ENCODE data around the gene APBA1.

The APBA1 gene

DNA sequence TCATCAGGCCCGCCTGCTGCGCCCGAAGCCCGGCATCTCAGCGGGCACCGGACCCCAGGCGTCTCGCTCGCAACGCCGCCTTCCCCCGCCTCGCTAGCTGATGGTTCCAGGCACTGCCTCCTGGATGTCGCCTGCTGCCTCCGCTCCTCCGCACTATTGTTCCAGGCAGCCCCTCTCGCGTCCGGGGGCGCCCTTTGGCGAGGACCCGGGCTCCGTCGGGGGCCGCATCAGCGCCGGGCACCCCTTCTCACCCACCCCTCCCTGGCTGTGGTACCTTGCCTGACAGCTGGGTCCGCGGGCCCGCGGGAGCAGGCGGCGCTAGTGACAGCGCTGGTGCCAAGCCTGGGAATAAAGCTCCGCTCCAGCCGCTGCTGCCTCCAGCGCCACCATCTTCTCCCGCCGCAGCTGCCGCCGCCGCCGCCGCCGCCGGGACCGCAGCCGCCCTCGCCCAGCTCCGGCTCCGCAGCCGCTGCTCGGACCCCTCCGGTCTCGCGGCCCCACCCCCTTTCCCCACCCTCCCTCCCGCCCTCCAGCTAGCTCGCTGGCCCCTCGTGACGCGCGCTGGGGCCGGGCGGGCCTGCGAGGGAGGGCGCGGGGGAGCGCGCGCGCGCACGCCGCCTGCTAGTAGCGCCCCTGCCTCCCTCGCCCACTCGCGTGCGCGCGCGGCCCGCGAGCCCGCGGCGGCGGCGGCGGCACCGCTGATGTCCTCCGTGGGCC lies at the start of gene APBA1:
APBA1 (minus strand) TSS at position 493 of the 717 bp plus-strand sequence.
- peak; percentile 26 for ATAC-seq
- Mint-ChIP-seq H3K27ac (no peak within 1 kb of the TSS), H3K4me3 (peak within 1 kb of the TSS; percentile 75), H3K27me3 (peaks cover 47% of the 10 kb centered on the region), H3K9me3 (no peaks in the 10 kb centered on the region), H3K4me1 (peaks cover 16% of the 10 kb centered on the region), H3K36me3 (no peaks in the 10 kb centered on the region)

DNA sequence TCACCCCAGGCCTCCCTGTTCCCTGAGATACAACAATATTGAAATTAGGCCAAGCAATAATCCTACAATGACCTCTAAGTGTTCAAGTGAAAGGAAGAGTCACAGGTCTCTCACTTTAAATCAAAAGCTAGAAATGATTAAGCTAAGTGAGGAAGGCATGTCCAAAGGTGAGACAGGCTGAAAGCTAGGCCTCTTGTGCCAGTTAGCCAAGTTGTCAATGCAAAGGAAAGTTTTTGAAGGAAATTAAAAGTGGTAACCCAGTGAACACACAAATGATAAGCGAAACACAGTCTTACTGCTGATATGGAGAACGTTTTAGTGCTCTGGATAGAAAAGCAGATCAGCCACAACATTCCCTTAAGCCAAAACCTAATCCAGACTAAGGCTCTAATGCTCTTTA lies 47.8 kb upstream of the APBA1 start:
- H3K4me3 Mint-ChIP-seq, result no peak overlapping the region
- H3K27ac Mint-ChIP-seq, result no peak overlapping the region
- H3K4me1 Mint-ChIP-seq, result no peaks in the 10 kb centered on the region
- H3K27me3 Mint-ChIP-seq, result no peaks in the 10 kb centered on the region
- ATAC-seq, result no peak
- H3K36me3 Mint-ChIP-seq, result peaks cover 75% of the 10 kb centered on the region
- H3K9me3 Mint-ChIP-seq, result no peaks in the 10 kb centered on the region

DNA sequence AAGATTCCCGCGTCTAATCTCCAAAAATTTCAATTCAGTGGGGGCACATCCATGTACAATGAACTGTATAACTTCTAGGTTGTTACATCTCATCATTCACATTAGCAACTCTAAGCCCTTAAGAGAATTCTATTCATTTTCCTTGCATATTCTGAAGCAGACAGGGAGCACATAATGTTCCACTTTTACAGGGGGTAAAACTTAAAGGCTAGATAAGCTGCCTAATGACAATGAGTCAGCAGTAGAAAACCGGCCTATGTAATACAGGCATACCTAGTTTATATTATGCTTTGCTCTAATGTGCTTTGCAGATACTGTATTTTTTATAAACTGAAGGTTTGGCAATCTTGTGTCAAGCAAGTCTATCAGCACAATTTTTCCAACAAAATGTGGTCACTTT lies 47.2 kb upstream of the APBA1 start:
- no peaks in the 10 kb centered on the region for H3K4me1 Mint-ChIP-seq
- no peak overlapping the region for H3K27ac Mint-ChIP-seq
- H3K36me3 Mint-ChIP-seq, result peaks cover 75% of the 10 kb centered on the region
- no peaks in the 10 kb centered on the region for H3K9me3 Mint-ChIP-seq
- no peaks in the 10 kb centered on the region for H3K27me3 Mint-ChIP-seq
- no peak for ATAC-seq
- H3K4me3 Mint-ChIP-seq, result no peak overlapping the region

DNA sequence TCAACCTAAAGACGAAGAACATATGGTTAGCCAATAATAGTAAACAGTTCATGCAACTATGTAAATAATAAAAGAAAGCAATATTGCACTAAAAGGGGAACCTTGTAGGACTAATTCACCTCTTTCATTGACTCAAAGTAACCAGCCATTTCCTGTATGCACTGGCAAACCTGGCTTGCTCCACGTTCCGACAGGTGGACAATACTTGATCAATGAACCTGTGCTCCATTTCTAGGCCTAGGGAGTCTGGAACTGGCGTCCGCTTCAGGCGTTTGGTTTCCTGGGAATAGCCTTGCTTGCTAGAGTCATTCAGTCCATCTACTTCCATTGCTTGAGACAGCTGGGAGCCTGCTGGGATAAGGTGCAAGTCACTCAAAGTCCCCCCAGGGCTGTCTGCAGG lies 46.0 kb upstream of the APBA1 start:
- ATAC-seq, result no peak
- Mint-ChIP-seq H3K27me3 (no peaks in the 10 kb centered on the region), H3K4me3 (no peak overlapping the region), H3K36me3 (peaks cover 72% of the 10 kb centered on the region), H3K27ac (no peak overlapping the region), H3K4me1 (no peaks in the 10 kb centered on the region), H3K9me3 (no peaks in the 10 kb centered on the region)

DNA sequence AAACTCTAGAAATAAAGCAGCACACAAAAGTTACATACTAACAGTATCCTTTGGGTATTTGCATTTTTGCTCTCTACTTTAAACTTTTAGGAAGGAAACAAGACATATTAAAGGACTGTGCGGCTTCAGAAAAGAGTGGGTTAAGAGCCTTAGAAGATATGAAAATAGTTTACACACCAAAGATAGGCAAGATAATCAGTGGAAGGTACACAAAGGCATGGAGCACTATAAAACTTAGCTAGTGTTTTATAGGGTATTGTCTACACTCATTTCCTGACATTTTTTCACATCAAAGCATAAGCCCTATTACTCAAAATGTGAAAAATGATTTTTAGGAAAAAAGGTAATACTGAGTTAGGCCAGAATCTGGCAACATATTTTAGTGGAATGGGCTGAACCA lies 43.7 kb upstream of the APBA1 start:
- H3K4me3 Mint-ChIP-seq, result no peak overlapping the region
- H3K36me3 Mint-ChIP-seq, result peaks cover 67% of the 10 kb centered on the region
- H3K4me1 Mint-ChIP-seq, result no peaks in the 10 kb centered on the region
- no peak for ATAC-seq
- H3K9me3 Mint-ChIP-seq, result no peaks in the 10 kb centered on the region
- H3K27me3 Mint-ChIP-seq, result no peaks in the 10 kb centered on the region
- H3K27ac Mint-ChIP-seq, result no peak overlapping the region

DNA sequence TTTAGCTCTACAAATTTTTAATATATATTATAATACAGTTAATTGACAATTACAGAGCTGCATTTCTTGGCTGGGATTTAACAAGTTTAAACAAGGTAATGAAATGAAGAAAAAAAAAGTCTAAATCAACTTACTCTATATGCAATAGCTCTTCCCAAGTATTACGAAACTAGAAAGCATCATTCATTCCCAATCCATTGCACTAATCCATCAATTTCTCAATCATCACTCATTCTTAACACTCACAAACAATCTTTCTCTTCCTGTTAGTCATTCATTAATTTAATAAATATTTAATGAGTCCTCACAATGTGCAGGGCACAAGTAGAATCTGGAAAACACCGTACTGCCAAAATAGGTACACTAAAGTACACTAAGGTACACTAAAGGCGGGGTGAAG lies 42.9 kb upstream of the APBA1 start:
- peaks cover 62% of the 10 kb centered on the region for H3K36me3 Mint-ChIP-seq

DNA sequence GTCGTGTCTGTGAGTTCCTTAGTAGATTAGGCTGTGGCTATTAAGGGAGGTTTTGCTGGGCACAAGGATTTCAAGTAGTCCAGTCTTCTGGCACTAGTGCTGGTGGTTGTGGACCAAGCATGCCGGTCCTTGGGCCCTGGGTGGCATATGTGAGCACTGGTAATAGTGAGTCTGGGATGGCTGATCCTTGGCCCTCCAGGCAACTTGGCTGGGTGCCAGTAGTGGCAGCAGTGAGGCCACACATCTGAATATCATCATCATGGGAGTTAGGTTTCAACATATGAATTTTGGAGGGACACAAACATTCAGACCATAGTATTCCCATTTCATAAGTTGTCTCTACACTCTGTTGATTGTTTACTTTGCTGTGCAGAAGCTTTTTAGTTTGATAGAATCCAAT lies 25.3 kb upstream of the APBA1 start:
- no peaks in the 10 kb centered on the region for H3K4me1 Mint-ChIP-seq
- peaks cover 25% of the 10 kb centered on the region for H3K9me3 Mint-ChIP-seq
- peaks cover 6% of the 10 kb centered on the region for H3K36me3 Mint-ChIP-seq
- H3K4me3 Mint-ChIP-seq, result no peak overlapping the region
- no peak overlapping the region for H3K27ac Mint-ChIP-seq
- no peak for ATAC-seq
- H3K27me3 Mint-ChIP-seq, result peaks cover 30% of the 10 kb centered on the region

More for the DNA sequence above, 42.9 kb upstream of the APBA1 start:
- ATAC-seq, result no peak
- Mint-ChIP-seq H3K27me3 (no peaks in the 10 kb centered on the region), H3K27ac (no peak overlapping the region), H3K4me1 (no peaks in the 10 kb centered on the region), H3K4me3 (no peak overlapping the region), H3K9me3 (no peaks in the 10 kb centered on the region)

DNA sequence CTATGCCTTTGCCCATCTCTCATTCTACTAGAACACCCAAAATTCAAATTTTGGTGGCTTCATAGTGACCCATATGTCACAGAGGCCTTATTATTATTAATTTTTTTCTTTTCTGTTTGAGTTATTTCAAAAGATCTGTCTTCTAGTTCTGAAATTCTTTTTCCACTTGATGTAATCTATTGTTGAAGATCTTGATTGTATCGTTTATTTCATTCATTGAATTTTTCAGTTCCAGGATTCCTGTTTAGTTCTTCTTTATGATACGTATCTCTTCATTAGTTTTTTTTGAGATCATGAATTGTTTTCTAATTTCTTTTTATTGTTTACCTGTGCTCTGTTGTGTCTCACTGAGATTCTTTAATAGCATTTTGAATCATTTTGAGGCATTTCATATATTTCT lies 24.6 kb upstream of the APBA1 start:
- Mint-ChIP-seq H3K9me3 (peaks cover 29% of the 10 kb centered on the region), H3K4me1 (no peaks in the 10 kb centered on the region), H3K27me3 (peaks cover 30% of the 10 kb centered on the region), H3K4me3 (no peak overlapping the region), H3K36me3 (peaks cover 6% of the 10 kb centered on the region), H3K27ac (no peak overlapping the region)
- ATAC-seq, result no peak

DNA sequence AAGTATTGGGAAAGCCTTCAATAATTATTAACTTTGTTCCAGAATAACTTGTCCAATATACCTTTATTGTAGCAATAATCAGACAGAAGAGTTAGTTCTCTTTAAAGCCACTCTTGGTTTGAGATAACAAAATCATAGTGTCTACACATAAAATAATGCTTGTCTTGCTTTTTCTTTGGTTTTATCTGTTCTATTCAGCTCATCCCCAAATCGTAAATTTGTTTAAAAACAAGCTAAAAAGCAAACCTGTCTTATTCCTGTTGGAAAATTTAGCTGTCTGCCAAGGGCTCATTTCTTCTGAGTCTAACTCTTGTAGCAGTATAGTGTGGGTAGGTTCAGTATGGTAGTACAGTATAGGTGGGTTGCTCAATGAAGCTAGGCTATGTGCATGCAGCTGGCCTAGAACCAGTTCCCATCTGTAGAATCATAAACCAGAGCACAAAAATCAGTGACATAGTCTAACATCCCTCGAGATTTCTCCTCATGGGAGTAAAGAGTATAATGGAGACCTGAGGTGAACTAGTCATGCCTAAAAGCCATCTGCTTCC lies 17.9 kb upstream of the APBA1 start:
- H3K36me3 Mint-ChIP-seq, result no peaks in the 10 kb centered on the region
- no peak overlapping the region for H3K4me3 Mint-ChIP-seq
- H3K9me3 Mint-ChIP-seq, result peaks cover 11% of the 10 kb centered on the region
- no peaks in the 10 kb centered on the region for H3K4me1 Mint-ChIP-seq
- peaks cover 19% of the 10 kb centered on the region for H3K27me3 Mint-ChIP-seq
- ATAC-seq, result peak; percentile 51
- no peak overlapping the region for H3K27ac Mint-ChIP-seq

DNA sequence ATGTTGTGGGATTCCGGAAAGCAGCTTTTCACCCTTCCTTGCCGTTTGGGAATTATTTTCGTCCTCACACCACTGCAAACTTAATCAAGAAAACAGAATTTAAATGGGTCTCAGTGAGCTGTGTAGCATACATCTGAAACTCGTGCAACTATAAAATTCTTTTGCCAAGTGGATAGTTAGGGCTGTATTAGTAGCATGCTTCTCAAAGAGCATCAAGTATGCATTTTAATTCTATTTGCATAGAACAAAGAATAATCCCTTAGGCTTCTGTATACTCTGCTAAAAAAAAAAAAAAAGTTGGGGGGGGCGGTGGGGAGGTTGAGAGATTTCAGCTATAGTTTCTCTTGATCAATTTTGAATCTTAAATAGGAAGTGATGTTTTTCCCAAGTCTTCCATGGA lies 11.8 kb upstream of the APBA1 start:
- H3K36me3 Mint-ChIP-seq, result no peaks in the 10 kb centered on the region
- no peak for ATAC-seq
- no peaks in the 10 kb centered on the region for H3K27me3 Mint-ChIP-seq
- no peak overlapping the region for H3K27ac Mint-ChIP-seq
- H3K4me1 Mint-ChIP-seq, result no peaks in the 10 kb centered on the region
- H3K4me3 Mint-ChIP-seq, result no peak overlapping the region
- H3K9me3 Mint-ChIP-seq, result no peaks in the 10 kb centered on the region

DNA sequence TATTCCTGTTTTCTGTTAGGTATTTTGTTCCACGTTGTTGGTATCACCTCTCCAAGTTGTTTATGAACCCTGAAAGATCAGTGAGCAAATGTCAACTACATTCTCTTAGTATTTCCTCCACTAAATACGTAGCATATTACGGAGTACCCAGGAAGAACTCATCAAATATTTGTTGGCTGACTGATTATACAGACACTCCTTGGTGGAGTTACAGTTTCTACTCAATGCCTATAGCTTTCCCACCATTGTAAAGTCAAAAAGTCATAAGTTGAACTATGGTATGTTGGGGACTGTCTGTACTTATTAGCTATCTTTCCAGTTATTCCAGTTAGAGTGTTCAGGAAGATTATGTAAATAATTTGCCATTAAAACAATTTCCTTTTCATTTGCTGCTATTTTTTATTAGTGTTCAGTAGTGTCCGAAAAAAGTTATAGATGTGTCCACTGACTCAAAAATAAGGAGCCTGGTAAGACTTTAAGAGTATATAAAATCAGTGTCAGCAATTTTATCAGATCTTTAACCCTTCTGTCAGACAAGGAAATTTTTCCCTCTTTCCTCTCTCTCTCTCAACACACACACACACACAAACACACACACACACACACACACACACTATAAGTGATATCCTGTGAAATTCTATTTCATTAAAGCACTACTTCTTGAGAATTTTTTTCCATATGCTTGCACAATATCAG lies 6.8 kb upstream of the APBA1 start:
- Mint-ChIP-seq H3K27me3 (peaks cover 18% of the 10 kb centered on the region), H3K27ac (no peak overlapping the region), H3K9me3 (no peaks in the 10 kb centered on the region), H3K4me1 (peaks cover 6% of the 10 kb centered on the region), H3K4me3 (no peak overlapping the region), H3K36me3 (no peaks in the 10 kb centered on the region)
- ATAC-seq, result no peak

DNA sequence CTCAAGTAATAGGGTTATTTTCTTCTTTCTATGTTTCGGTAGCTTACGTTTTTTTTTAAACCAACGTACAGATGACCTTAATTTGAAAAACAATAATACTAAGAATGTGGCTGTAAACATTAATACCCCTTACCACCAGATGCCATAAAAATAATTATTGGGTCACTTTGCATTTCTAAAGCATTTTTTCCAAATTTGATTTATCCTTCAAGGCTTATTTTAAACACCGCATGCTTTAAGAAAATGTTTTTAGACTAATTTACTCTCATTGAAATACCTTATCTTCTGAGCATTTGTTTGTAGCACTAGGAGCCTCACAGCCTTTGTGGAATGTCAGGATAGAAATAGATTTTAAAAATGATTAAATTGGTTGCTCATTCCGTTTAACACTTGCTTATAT lies 5.8 kb upstream of the APBA1 start:
- H3K4me1 Mint-ChIP-seq, result peaks cover 7% of the 10 kb centered on the region
- no peaks in the 10 kb centered on the region for H3K9me3 Mint-ChIP-seq
- no peak for ATAC-seq
- peaks cover 27% of the 10 kb centered on the region for H3K27me3 Mint-ChIP-seq
- H3K4me3 Mint-ChIP-seq, result no peak overlapping the region
- no peaks in the 10 kb centered on the region for H3K36me3 Mint-ChIP-seq
- H3K27ac Mint-ChIP-seq, result no peak overlapping the region

DNA sequence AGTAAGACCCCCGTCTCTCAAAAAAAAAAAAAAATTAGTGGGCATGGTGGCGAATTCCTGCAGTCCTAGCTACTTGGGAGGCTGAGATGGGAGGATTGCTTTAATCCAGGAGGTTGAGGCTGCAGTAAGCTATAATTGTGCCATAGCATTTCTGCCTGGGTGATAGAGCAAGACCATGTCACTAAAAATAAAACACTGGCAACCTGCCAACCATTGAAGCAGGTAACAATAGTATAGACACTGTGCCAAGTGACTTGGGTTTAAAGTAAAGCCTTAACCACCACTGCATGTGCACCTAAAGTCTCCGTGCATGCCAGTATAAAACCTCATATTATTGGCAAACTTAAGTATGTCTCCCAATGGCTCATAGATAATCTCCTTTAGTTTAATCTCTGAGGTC lies 3.4 kb upstream of the APBA1 start:
- H3K9me3 Mint-ChIP-seq, result no peaks in the 10 kb centered on the region
- H3K27ac Mint-ChIP-seq, result no peak overlapping the region
- peaks cover 16% of the 10 kb centered on the region for H3K4me1 Mint-ChIP-seq
- H3K36me3 Mint-ChIP-seq, result no peaks in the 10 kb centered on the region
- peaks cover 46% of the 10 kb centered on the region for H3K27me3 Mint-ChIP-seq
- ATAC-seq, result no peak
- H3K4me3 Mint-ChIP-seq, result no peak overlapping the region

DNA sequence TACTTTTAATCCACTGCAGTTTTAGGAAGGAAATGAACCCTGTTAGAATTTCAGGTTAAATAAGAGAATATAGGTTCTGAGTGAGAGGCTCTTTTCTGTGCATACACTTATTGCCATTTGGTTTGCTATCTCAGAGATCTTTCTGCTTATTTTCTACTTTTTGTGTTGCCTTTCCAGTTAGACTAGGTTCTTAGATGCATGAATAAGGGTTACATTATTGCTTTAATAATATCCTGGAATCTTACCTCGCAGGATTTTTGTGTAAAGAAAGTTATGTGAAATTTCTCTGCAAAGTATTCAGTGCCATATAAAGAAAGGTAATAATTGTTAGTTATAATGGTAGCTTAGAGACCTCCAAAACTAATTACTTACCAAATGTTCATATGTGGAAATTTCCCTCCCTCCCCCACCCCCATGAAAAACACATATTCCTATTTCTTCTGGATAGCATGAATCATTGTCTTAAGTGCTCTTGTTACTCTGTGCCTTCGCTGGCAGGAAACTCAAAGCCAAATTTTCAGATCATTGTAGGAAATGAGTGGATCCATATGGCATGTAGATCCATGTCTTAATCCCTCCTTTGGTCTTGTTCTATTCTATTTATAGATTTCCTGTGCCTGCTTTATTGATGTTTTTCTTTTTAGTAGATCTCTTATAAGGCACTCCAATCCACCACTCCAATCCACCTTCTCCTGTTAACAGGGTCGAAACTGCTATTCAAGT lies 2.7 kb upstream of the APBA1 start:
- no peak overlapping the region for H3K27ac Mint-ChIP-seq

DNA sequence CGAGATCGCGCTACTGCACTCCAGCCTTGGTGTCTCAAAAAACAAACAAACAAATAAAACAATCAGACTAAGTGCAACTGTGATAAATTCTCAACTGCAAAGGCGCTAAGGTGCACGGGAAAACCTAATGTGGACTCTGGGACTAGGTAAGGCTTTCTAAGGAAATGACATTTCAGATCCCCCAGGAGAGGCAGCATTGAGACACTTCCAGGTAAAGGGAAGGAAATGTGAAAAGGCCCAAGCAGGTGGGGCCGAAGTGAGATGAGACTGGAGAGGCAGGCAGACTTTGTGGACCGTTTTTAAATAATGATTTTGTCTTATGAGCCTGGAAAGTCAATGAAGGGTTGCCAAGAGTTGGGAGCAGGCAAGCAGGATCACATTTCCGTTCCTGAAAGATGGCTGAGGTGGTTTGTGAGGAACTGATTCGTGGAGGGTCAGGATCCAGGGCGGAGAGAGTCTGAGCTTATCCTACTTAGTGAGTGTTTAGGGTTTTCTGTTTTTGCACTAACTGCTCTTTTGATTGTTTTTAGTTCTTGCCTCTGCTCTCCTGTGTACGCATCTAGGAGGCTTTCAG lies 2.0 kb upstream of the APBA1 start:
- Mint-ChIP-seq H3K9me3 (no peaks in the 10 kb centered on the region), H3K36me3 (no peaks in the 10 kb centered on the region), H3K4me1 (peaks cover 16% of the 10 kb centered on the region), H3K27me3 (peaks cover 47% of the 10 kb centered on the region), H3K4me3 (no peak overlapping the region), H3K27ac (no peak overlapping the region)
- no peak for ATAC-seq

More for the DNA sequence above, 2.7 kb upstream of the APBA1 start:
- Mint-ChIP-seq H3K36me3 (no peaks in the 10 kb centered on the region), H3K9me3 (no peaks in the 10 kb centered on the region), H3K27me3 (peaks cover 47% of the 10 kb centered on the region), H3K4me1 (peaks cover 16% of the 10 kb centered on the region), H3K4me3 (no peak overlapping the region)
- ATAC-seq, result no peak

Measured in stimulated activated memory B cell treated with anti-CD40 and anti-IgM and Interleukin-4, amounts not matched to agents 10 μg/mL and 1 μg/mL and 100 μg/mL, for 72 hours (primary cell).